HPDE6-E6E7 (cell line): ENCODE data around the gene SNX33.

Experiments used
- DNase-seq: peaks from one replicate; pipeline ENCODE4 v3.0.0; 2011; ENCODE audit warnings: missing footprints; ENCODE audit errors: extremely low spot score

SNX33 gene

GRCh38 chr15:75641179-75641503 lies 6.6 kb upstream of the SNX33 start:
- no peak for DNase-seq

- DNase-seq = no peak
Observed at GRCh38 chr15:75641603-75642002, 6.1 kb upstream of the SNX33 start.

GRCh38 chr15:75644376-75644775 lies 3.3 kb upstream of the SNX33 start:
- DNase-seq = no peak

- DNase-seq = no peak
Observed at GRCh38 chr15:75646112-75646943, 1.4 kb upstream of the SNX33 start.

GRCh38 chr15:75646944-75647364 lies 758 bp upstream of the SNX33 start:
- no peak for DNase-seq

GRCh38 chr15:75648156-75649000 lies 666 bp downstream of the SNX33 start:
- no peak for DNase-seq

- DNase-seq = no peak
Observed at GRCh38 chr15:75649045-75649761, 1.5 kb downstream of the SNX33 start.

- no peak for DNase-seq
Observed at GRCh38 chr15:75649848-75650247, 2.1 kb downstream of the SNX33 start.

GRCh38 chr15:75650908-75651809 lies 3.4 kb downstream of the SNX33 start:
- DNase-seq = no peak

- no peak for DNase-seq
Observed at GRCh38 chr15:75651810-75652543, 4.3 kb downstream of the SNX33 start.

GRCh38 chr15:75653347-75653913 lies 5.7 kb downstream of the SNX33 start:
- no peak for DNase-seq

- DNase-seq = no peak
Observed at GRCh38 chr15:75654201-75654907, 6.6 kb downstream of the SNX33 start.

- no peak for DNase-seq
Observed at GRCh38 chr15:75655931-75656330, 8.2 kb downstream of the SNX33 start.

GRCh38 chr15:75656331-75656730 lies 8.6 kb downstream of the SNX33 start:
- DNase-seq = no peak

GRCh38 chr15:75656813-75657212 lies 9.1 kb downstream of the SNX33 start:
- no peak for DNase-seq

- no peak for DNase-seq
Observed at GRCh38 chr15:75659141-75659771, 11.5 kb downstream of the SNX33 start.

- DNase-seq = no peak
Observed at GRCh38 chr15:75659928-75660645, 12.4 kb downstream of the SNX33 start.

GRCh38 chr15:75661100-75661755 lies 13.5 kb downstream of the SNX33 start:
- DNase-seq = peak; percentile 90
